H9 (cell line): ENCODE measurements around the gene PRDX3. TPM values are rescaled to one million over a fixed set of nuclear protein-coding genes. Genes with fewer than 3 reads are reported as not detected.

ENCODE experiments used
- DNase-seq: peaks from one replicate; pipeline ENCODE4 v3.0.0-alpha.2; 2017
- H2AFZ ChIP-seq: one replicate; pipeline ENCODE4 v1.6.1; 2013; ENCODE audit warnings: mild to moderate bottlenecking, low read length, control low read depth, moderate library complexity
- H2AK5ac ChIP-seq: 2 replicates; pipeline ENCODE4 v1.6.1; 2013; ENCODE audit warnings: low read length, control low read depth, mixed read lengths; ENCODE audit not compliant: insufficient read length
- H2BK120ac ChIP-seq: one replicate; pipeline ENCODE4 v1.6.1; 2013; ENCODE audit warnings: low read depth, mild to moderate bottlenecking, low read length, control low read depth, inconsistent platforms; ENCODE audit not compliant: poor library complexity, severe bottlenecking
- H2BK12ac ChIP-seq: 2 replicates; pipeline ENCODE4 v1.6.1; 2013; ENCODE audit warnings: low read length, control low read depth, mixed read lengths, low read depth; ENCODE audit not compliant: insufficient read length
- H2BK15ac ChIP-seq: 2 replicates; pipeline ENCODE4 v1.6.1; 2013; ENCODE audit warnings: low read depth, low read length, control low read depth
- H2BK20ac ChIP-seq: one replicate; pipeline ENCODE4 v1.6.1; 2013; ENCODE audit warnings: low read depth, mild to moderate bottlenecking, low read length, control low read depth, inconsistent platforms; ENCODE audit not compliant: poor library complexity, severe bottlenecking
- H2BK5ac ChIP-seq: 2 replicates; pipeline ENCODE4 v1.6.1; 2013; ENCODE audit warnings: low read length, control low read depth, mixed read lengths; ENCODE audit not compliant: insufficient read length
- H3K14ac ChIP-seq: 2 replicates; pipeline ENCODE4 v1.6.1; 2013; ENCODE audit warnings: low read length, control low read depth; ENCODE audit not compliant: insufficient read depth
- H3K18ac ChIP-seq: 2 replicates; pipeline ENCODE4 v1.6.1; 2013; ENCODE audit warnings: low read depth, mild to moderate bottlenecking, mixed read lengths, low read length, control low read depth; ENCODE audit not compliant: insufficient read length
- H3K23ac ChIP-seq: 2 replicates; pipeline ENCODE4 v1.6.1; 2013; ENCODE audit warnings: low read length, control low read depth, mixed read lengths, low read depth; ENCODE audit not compliant: insufficient read length
- H3K23me2 ChIP-seq: 2 replicates; pipeline ENCODE4 v1.6.1; 2013; ENCODE audit warnings: low read depth, mild to moderate bottlenecking, mixed read lengths, low read length, control low read depth; ENCODE audit not compliant: insufficient read length, poor library complexity, severe bottlenecking
- H3K27ac ChIP-seq: 2 replicates; pipeline ENCODE4 v1.5.1; 2013; ENCODE audit warnings: low read length, control low read depth, mixed read lengths, low read depth; ENCODE audit not compliant: insufficient read length
- H3K27me3 ChIP-seq: 2 replicates; pipeline ENCODE4 v1.6.1; 2013; ENCODE audit warnings: low read length, control low read depth, inconsistent platforms; ENCODE audit not compliant: insufficient read depth
- H3K4ac ChIP-seq: 2 replicates; pipeline ENCODE4 v1.6.1; 2013; ENCODE audit warnings: low read depth, mild to moderate bottlenecking, control low read depth, inconsistent platforms, low read length, moderate library complexity
- H3K4me1 ChIP-seq: 2 replicates; pipeline ENCODE4 v1.6.1; 2013; ENCODE audit warnings: low read length, control low read depth, inconsistent platforms; ENCODE audit not compliant: insufficient read depth
- H3K4me2 ChIP-seq: 2 replicates; pipeline ENCODE4 v1.6.1; 2013; ENCODE audit warnings: low read length, control low read depth, mixed read lengths; ENCODE audit not compliant: insufficient read length, insufficient read depth
- H3K56ac ChIP-seq: 2 replicates; pipeline ENCODE4 v1.6.1; 2013; ENCODE audit warnings: low read depth, mild to moderate bottlenecking, mixed read lengths, low read length, control low read depth; ENCODE audit not compliant: insufficient read length
- H3K79me1 ChIP-seq: 2 replicates; pipeline ENCODE4 v1.6.1; 2013; ENCODE audit warnings: low read depth, mild to moderate bottlenecking, moderate library complexity, low read length, control low read depth, inconsistent platforms; ENCODE audit not compliant: insufficient read depth, poor library complexity, severe bottlenecking
- H3K79me2 ChIP-seq: 2 replicates; pipeline ENCODE4 v1.6.1; 2013; ENCODE audit warnings: low read length, control low read depth, inconsistent platforms; ENCODE audit not compliant: insufficient read depth
- H3K9ac ChIP-seq: 2 replicates; pipeline ENCODE4 v1.6.1; 2013; ENCODE audit warnings: low read length, control low read depth, mixed read lengths; ENCODE audit not compliant: insufficient read length; ENCODE audit errors: extremely low read depth
- H3K9me3 ChIP-seq: one replicate; pipeline ENCODE4 v1.6.1; 2013; ENCODE audit warnings: low read depth, low read length, inconsistent platforms; ENCODE audit not compliant: control insufficient read depth
- H3T11ph ChIP-seq: one replicate; pipeline ENCODE4 v1.6.1; 2013; ENCODE audit warnings: mild to moderate bottlenecking, low read length, control low read depth, inconsistent platforms
- H4K20me1 ChIP-seq: one replicate; pipeline ENCODE4 v1.6.1; 2013; ENCODE audit not compliant: control insufficient read depth, insufficient read length, insufficient read depth
- H4K5ac ChIP-seq: 2 replicates; pipeline ENCODE4 v1.6.1; 2013; ENCODE audit warnings: low read depth, mild to moderate bottlenecking, mixed read lengths, low read length, control low read depth; ENCODE audit not compliant: insufficient read length
- H4K8ac ChIP-seq: replicated peaks from 2 replicates; pipeline ENCODE4 v1.6.1; 2013; ENCODE audit warnings: low read length, control low read depth, mixed read lengths, low read depth; ENCODE audit not compliant: insufficient read length
- H4K91ac ChIP-seq: 2 replicates; pipeline ENCODE4 v1.6.1; 2013; ENCODE audit warnings: low read depth, mild to moderate bottlenecking, moderate library complexity, mixed read lengths, low read length, control low read depth; ENCODE audit not compliant: insufficient read length
- H3K27ac Mint-ChIP-seq, 3 experiments: 2 replicates in 2 of 3; 3 replicates in 1 of 3; pipeline ENCODE4 v1.8.0; 2020 to 2021; ENCODE audit warnings: mixed read lengths in 3 of 3, mild to moderate bottlenecking in 1 of 3, moderate library complexity in 1 of 3
- H3K27me3 Mint-ChIP-seq: 2 replicates; pipeline ENCODE4 v1.8.0; 2021; ENCODE audit warnings: low read depth, mild to moderate bottlenecking, moderate library complexity, mixed read lengths
- H3K36me3 Mint-ChIP-seq, 3 experiments: 2 replicates in 2 of 3; 3 replicates in 1 of 3; pipeline ENCODE4 v1.8.0; 2020 to 2021; ENCODE audit warnings: low read depth in 3 of 3, mixed read lengths in 3 of 3; ENCODE audit not compliant: insufficient read depth in 1 of 3
- H3K4me1 Mint-ChIP-seq, 2 experiments: 2 replicates each; pipeline ENCODE4 v1.8.0; 2020; ENCODE audit warnings: mixed read lengths in 2 of 2
- H3K4me3 Mint-ChIP-seq, 2 experiments: 2 replicates in 1 of 2; 3 replicates in 1 of 2; pipeline ENCODE4 v1.8.0; 2020 to 2021; ENCODE audit warnings: mild to moderate bottlenecking in 2 of 2, mixed read lengths in 2 of 2, moderate library complexity in 1 of 2
- H3K9me3 Mint-ChIP-seq, 2 experiments: 2 replicates in 1 of 2; 3 replicates in 1 of 2; pipeline ENCODE4 v1.8.0; 2020; ENCODE audit warnings: mild to moderate bottlenecking in 2 of 2, mixed read lengths in 2 of 2, moderate library complexity in 1 of 2
- WGBS: extraction: QIAGEN DNeasy Blood & Tissue Kit; methylation state at CpG from one replicate; pipeline ENCODE4 v1.1.7; 2013; ENCODE audit warnings: missing lambda C conversion rate, low lambda C conversion rate, mixed read lengths; ENCODE audit not compliant: insufficient read length; ENCODE audit errors: extremely low coverage; 5-methylcytosine and 5-hydroxymethylcytosine counted together
- total RNA-seq: library from RNA; stranded (reverse); gene quantifications from 2 replicates; pipeline ENCODE4 v1.2.1, GENCODE V29; 2021
- TF ChIP-seq, protein P1 (sequence below): fragments of 200-600 bp; sonication (generic); conservative IDR thresholded peaks from 3 replicates; pipeline ENCODE4 v1.8.0; 2021; ENCODE audit warnings: antibody characterized with exemption, mild to moderate bottlenecking

The PRDX3 gene
- total RNA-seq, 1 experiment from 2014 or later, result 181 TPM

DNA sequence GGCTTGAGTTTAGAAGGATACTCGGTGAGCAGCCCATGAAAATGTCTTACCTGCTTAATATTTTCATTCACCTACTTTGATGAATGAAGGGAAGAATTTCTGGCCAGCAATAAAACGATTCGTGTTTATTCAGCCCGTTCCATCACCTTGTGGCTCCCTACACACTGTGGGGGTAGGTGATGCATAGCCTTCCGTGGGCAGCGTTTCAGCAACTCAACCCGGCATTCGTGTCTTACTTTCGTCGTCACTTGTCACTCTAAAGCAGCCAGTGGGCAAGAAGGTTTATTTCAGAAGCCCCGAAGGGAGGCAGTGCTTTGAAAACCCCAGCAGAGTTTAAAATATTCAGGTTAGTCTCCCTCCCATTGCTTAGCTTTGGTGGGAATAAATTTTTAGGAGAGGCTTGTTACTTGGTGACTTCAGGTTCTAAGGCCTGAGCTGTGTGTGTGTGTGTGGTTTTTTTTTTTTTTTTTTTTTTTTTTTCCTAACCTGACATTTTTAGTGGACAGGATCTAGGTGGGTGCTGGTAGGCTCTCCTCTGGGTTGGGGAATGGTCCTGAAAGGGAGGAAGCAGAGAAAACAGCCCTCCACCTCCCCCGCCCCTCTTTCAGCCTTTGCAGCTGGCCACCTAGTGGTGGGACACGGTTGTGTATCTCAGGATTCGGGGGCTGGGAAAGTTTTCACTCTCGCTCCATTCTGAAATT lies 30.6 kb upstream of the PRDX3 start:
- no peak overlapping the region for H2AFZ ChIP-seq
- peaks cover 6% of the 10 kb centered on the region for H3K23me2 ChIP-seq

More for the DNA sequence above, 30.6 kb upstream of the PRDX3 start:
- Histone ChIP-seq H2BK120ac (no peak overlapping the region), H4K8ac (no peak overlapping the region), H3K23ac (no peak overlapping the region), H2BK12ac (no peak overlapping the region), H3T11ph (no peak overlapping the region), H2BK15ac (no peak overlapping the region), H3K4ac (no peak overlapping the region), H4K5ac (no peak overlapping the region), H2BK5ac (no peak overlapping the region), H3K4me1 (no peaks in the 10 kb centered on the region), H3K27ac (no peak overlapping the region), H3K56ac (no peak overlapping the region), H3K79me2 (no peaks in the 10 kb centered on the region), H4K20me1 (no peaks in the 10 kb centered on the region), H2BK20ac (no peak overlapping the region), H3K9ac (no peak overlapping the region), H3K14ac (no peak overlapping the region; the same call in 1 of the 2 replicates), H3K79me1 (no peaks in the 10 kb centered on the region), H3K18ac (no peak overlapping the region), H3K27me3 (peaks cover 12% of the 10 kb centered on the region; the same call in 1 of the 2 replicates), H3K9me3 (no peaks in the 10 kb centered on the region), H3K4me2 (peak overlapping the region; percentile 30), H4K91ac (no peak overlapping the region), H2AK5ac (no peak overlapping the region)
- WGBS, result no CpG with 5 or more reads among the region's 15 CpGs
- H3K4me1 Mint-ChIP-seq, result peaks cover 38 to 41% of the 10 kb centered on the region in 2 experiments
- peak; percentile 73 for DNase-seq
- H3K4me3 Mint-ChIP-seq, result peak overlapping the region in 1 of 2 experiments; percentile 87; a peak in 3 of 5 replicates
- no peaks in the 10 kb centered on the region; a peak in 1 of 7 replicates for H3K36me3 Mint-ChIP-seq
- no peak overlapping the region for H3K27ac Mint-ChIP-seq
- H3K9me3 Mint-ChIP-seq, result no peaks in the 10 kb centered on the region; a peak in 2 of 5 replicates
- TF ChIP-seq, protein P1, sequence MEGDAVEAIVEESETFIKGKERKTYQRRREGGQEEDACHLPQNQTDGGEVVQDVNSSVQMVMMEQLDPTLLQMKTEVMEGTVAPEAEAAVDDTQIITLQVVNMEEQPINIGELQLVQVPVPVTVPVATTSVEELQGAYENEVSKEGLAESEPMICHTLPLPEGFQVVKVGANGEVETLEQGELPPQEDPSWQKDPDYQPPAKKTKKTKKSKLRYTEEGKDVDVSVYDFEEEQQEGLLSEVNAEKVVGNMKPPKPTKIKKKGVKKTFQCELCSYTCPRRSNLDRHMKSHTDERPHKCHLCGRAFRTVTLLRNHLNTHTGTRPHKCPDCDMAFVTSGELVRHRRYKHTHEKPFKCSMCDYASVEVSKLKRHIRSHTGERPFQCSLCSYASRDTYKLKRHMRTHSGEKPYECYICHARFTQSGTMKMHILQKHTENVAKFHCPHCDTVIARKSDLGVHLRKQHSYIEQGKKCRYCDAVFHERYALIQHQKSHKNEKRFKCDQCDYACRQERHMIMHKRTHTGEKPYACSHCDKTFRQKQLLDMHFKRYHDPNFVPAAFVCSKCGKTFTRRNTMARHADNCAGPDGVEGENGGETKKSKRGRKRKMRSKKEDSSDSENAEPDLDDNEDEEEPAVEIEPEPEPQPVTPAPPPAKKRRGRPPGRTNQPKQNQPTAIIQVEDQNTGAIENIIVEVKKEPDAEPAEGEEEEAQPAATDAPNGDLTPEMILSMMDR, result peak; percentile 82
- peaks cover 24% of the 10 kb centered on the region for H3K27me3 Mint-ChIP-seq
